ENCODE results near the gene PARP11. TPM values are rescaled to one million over a fixed set of nuclear protein-coding genes. Genes with fewer than 3 reads are reported as not detected.

PARP11 gene
- total and polyA plus RNA-seq, 2 of the 8 experiments (the other 6 are each of a cell fraction or from before 2014, with no cell fraction given) = 4.2 to 13.3 TPM

DNA sequence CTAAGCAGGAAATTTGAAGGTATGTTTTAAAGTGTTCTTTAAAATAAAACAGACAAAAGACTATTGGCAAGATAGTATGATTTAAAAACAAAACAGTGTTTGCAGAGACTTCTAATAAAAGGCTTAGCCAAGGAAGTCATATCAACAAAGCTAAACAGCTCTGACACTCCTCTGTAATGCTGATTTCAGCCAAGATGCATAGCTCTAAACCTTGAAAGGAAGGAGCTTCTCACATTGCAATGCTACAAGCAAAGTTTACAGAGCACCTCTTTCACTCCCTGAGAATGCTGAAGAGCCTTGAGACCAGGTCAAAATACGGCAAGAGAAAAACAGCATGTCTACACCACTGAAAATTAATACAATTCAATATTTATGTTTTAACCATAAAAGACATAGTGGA is 51.8 kb downstream of the PARP11 start:
- Histone ChIP-seq H3K9ac (replicated peaks in 1 of 4; ENCODE audit: extremely low read depth in 1 of 4, low read depth in 3 of 4, low read length in 3 of 4) (no peak overlapping the region), H3K56ac (replicated peaks; ENCODE audit: insufficient read length, low read depth, low read length) (no peak overlapping the region), H3K9me3 (ENCODE audit: insufficient read depth in 2 of 2, low read depth in 1 of 2, low read length in 1 of 2) (no peaks in the 10 kb centered on the region), H3K36me3 (ENCODE audit: control insufficient read depth in 2 of 4, insufficient read depth in 4 of 4, low read length in 3 of 4) (peaks cover 0 to 7% (median 0%) of the 10 kb centered on the region in 4 experiments; a peak in 1 of 8 replicates), H3K23me2 (ENCODE audit: low read depth, low read length) (no peaks in the 10 kb centered on the region), H3K27me3 (replicated peaks in 1 of 4; ENCODE audit: control insufficient read depth in 3 of 4, extremely low read depth in 1 of 4, insufficient read depth in 3 of 4, low read length in 3 of 4) (no peaks in the 10 kb centered on the region), H2AFZ (ENCODE audit: low read length) (no peak overlapping the region), H3K79me1 (ENCODE audit: low read depth, low read length) (no peaks in the 10 kb centered on the region), H3K23ac (ENCODE audit: insufficient read length) (no peak overlapping the region), H2BK15ac (ENCODE audit: low read length) (no peak overlapping the region), H4K8ac (ENCODE audit: extremely low read depth, insufficient read depth, low read length) (no peak overlapping the region), H4K91ac (replicated peaks; ENCODE audit: insufficient read length, low read length) (no peak overlapping the region), H3K4me3 (ENCODE audit: extremely low read depth in 1 of 4, insufficient read depth in 2 of 4, low read depth in 3 of 4, low read length in 4 of 4) (peak overlapping the region in 1 of 4 experiments; percentile 39; a peak in 2 of 8 replicates), H2BK12ac (ENCODE audit: low read depth, low read length) (no peak overlapping the region), H2BK120ac (replicated peaks; ENCODE audit: low read depth, low read length) (no peak overlapping the region), H4K20me1 (replicated peaks in 1 of 2; ENCODE audit: control insufficient read depth in 1 of 2, insufficient read depth in 2 of 2, low read length in 2 of 2) (no peaks in the 10 kb centered on the region), H2AK5ac (ENCODE audit: low read depth, low read length) (no peak overlapping the region), H3K27ac (ENCODE audit: low read depth, low read length) (no peak overlapping the region), H3K4ac (replicated peaks; ENCODE audit: insufficient read length, low read depth, low read length) (no peak overlapping the region), H3K4me2 (ENCODE audit: insufficient read depth in 1 of 2, low read depth in 2 of 2, low read length in 2 of 2) (peak overlapping the region; percentile 16 to 60; a peak in 3 of 4 replicates), H4K5ac (ENCODE audit: insufficient read length, low read depth, low read length) (no peak overlapping the region), H3K18ac (ENCODE audit: extremely low read depth, low read length) (no peak overlapping the region), H2BK5ac (ENCODE audit: low read depth, low read length) (0 out of 2 replicates have a peak overlapping the region, but pooled peaks have one; percentile 6), H2BK20ac (ENCODE audit: low read length) (no peak overlapping the region), H3K14ac (ENCODE audit: insufficient read length) (no peak overlapping the region), H3K79me2 (ENCODE audit: control insufficient read depth in 1 of 2, insufficient read depth in 2 of 2, low read length in 2 of 2) (no peaks in the 10 kb centered on the region), H3K4me1 (replicated peaks in 1 of 4; ENCODE audit: control insufficient read depth in 3 of 4, insufficient read depth in 4 of 4, low read length in 3 of 4) (peaks cover 0 to 5% (median 2%) of the 10 kb centered on the region in 4 experiments; a peak in 2 of 7 replicates)
- peak; percentile 99 for FAIRE-seq
- ChIA-PET CTCF (ENCODE audit: partially characterized antibody) (interaction anchor here (1.0 to 3.0 kb wide), 4 partner anchors 9 to 18 kb away, joined by 3 to 15 read pairs (median 4); no protein-coding TSS in a partner anchor), POLR2A (ENCODE audit: partially characterized antibody) (interaction anchor here (0.7 to 1.9 kb wide), 4 partner anchors 14 to 452 kb away, joined by 3 to 4 read pairs (median 4); partner anchors contain the start of gene CCND2)
- DNase-seq (ENCODE audit: low read depth in 1 of 2, low spot score in 2 of 2) = no peak
- 50% methylated on average over 1 of the region's 1 CpG; no CpG with 5 or more reads in 1 of the 2 experiments for WGBS, 2 experiments (ENCODE audit: extremely low coverage in 1 of 2, insufficient coverage in 1 of 2, insufficient read length in 1 of 2, insufficient replicate concordance in 2 of 2, low coverage in 1 of 2, low lambda C conversion rate in 2 of 2, missing lambda C conversion rate in 1 of 2)
- 0 out of 2 replicates have a peak, but pooled peaks have one; percentile 11 for TF ChIP-seq SP1 (IDR thresholded peaks at IDR 0.05; ENCODE audit: low read depth, low read length)
- TF ChIP-seq CREB1 (IDR thresholded peaks at IDR 0.05) = no peak
- no peak for TF ChIP-seq SIRT6 (IDR thresholded peaks at IDR 0.05; ENCODE audit: low read length)
